ENCODE results near the gene TMEM212. TPM values are rescaled to one million over a fixed set of nuclear protein-coding genes. Genes with fewer than 3 reads are reported as not detected.

The TMEM212 gene
- total RNA-seq, 2 donors from 2014 or later = not detected

DNA sequence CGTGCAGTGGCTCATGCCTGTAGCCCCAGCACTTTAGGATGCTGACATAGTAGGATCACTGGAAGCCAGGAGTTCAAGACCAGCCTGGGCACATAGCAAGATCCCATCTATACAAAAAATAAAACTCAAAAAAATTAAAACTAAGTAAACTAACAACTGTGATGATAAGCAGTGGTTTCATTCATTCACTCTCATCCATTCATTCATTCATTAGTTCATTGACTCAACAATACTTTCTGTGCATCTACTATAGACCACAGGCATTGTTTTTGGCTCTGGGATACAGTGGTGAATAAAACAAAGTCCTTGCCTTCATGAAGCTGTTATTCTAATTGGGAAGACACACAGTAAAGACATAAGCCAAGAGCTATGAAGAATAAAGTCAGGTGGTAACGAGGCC lies 7.5 kb upstream of the TMEM212 start:
- Mint-ChIP-seq H3K27me3 (ENCODE audit: insufficient read depth) (no peaks in the 10 kb centered on the region), H3K9me3 (no peaks in the 10 kb centered on the region), H3K4me3 (no peak overlapping the region), H3K27ac (no peak overlapping the region), H3K36me3 (ENCODE audit: low read depth) (no peaks in the 10 kb centered on the region), H3K4me1 (peaks cover 22% of the 10 kb centered on the region)
- Histone ChIP-seq H3K4me1 (ENCODE audit: control insufficient read depth, insufficient read depth, low read length) (peaks cover 9% of the 10 kb centered on the region), H3K9ac (ENCODE audit: extremely low read depth, low read length, poor library complexity, severe bottlenecking) (no peak overlapping the region), H3K36me3 (ENCODE audit: control insufficient read depth, insufficient read depth, low read length) (no peaks in the 10 kb centered on the region), H3K27me3 (ENCODE audit: control insufficient read depth, insufficient read depth, low read length, poor library complexity, severe bottlenecking) (no peaks in the 10 kb centered on the region), H3K4me3 (ENCODE audit: low read length) (no peak overlapping the region), H3K9me3 (ENCODE audit: control insufficient read depth, low read length) (no peaks in the 10 kb centered on the region), H3K27ac (ENCODE audit: low read depth, low read length) (no peak overlapping the region)
- TF ChIP-seq CTCF (conservative IDR thresholded peaks at IDR 0.05) = no peak
- WGBS, 2 experiments (ENCODE audit: insufficient coverage in 1 of 2, insufficient read length in 1 of 2) = 97 to 100% methylated on average over 1 to 2 of the region's 2 CpGs
- DNase-seq = no peak

DNA sequence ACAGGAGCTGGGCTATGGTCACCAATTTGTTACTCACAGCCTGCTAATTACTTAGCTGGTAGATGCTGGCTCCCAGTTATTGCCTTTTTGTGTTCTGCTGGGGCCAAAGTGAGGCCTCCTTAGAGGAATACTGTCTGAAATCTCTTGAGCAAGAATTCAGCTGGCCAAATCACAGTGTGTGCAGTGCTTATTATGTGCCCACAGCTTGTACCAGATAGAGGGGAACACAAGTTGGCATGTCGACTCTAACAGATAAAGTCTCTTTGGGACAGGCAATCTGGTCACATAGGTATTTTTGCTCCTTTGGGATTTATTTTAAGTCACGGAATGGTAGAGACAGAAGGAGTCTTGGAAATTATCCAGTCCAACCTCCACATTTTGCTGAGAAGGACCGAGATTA lies 6.3 kb upstream of the TMEM212 start:
- Histone ChIP-seq H3K4me3 (ENCODE audit: low read length) (no peak overlapping the region), H3K36me3 (ENCODE audit: control insufficient read depth, insufficient read depth, low read length) (no peaks in the 10 kb centered on the region), H3K9ac (ENCODE audit: extremely low read depth, low read length, poor library complexity, severe bottlenecking) (no peak overlapping the region), H3K4me1 (ENCODE audit: control insufficient read depth, insufficient read depth, low read length) (peaks cover 11% of the 10 kb centered on the region), H3K27ac (ENCODE audit: low read depth, low read length) (no peak overlapping the region), H3K27me3 (ENCODE audit: control insufficient read depth, insufficient read depth, low read length, poor library complexity, severe bottlenecking) (no peaks in the 10 kb centered on the region), H3K9me3 (ENCODE audit: control insufficient read depth, low read length) (no peaks in the 10 kb centered on the region)
- Mint-ChIP-seq H3K36me3 (ENCODE audit: low read depth) (no peaks in the 10 kb centered on the region), H3K4me3 (no peak overlapping the region), H3K9me3 (no peaks in the 10 kb centered on the region), H3K27me3 (ENCODE audit: insufficient read depth) (no peaks in the 10 kb centered on the region), H3K27ac (no peak overlapping the region), H3K4me1 (peaks cover 34% of the 10 kb centered on the region)
- DNase-seq = no peak
- WGBS, 2 experiments (ENCODE audit: insufficient coverage in 1 of 2, insufficient read length in 1 of 2) = 94 to 100% methylated on average over 1 to 3 of the region's 3 CpGs
- no peak for TF ChIP-seq CTCF (conservative IDR thresholded peaks at IDR 0.05)

DNA sequence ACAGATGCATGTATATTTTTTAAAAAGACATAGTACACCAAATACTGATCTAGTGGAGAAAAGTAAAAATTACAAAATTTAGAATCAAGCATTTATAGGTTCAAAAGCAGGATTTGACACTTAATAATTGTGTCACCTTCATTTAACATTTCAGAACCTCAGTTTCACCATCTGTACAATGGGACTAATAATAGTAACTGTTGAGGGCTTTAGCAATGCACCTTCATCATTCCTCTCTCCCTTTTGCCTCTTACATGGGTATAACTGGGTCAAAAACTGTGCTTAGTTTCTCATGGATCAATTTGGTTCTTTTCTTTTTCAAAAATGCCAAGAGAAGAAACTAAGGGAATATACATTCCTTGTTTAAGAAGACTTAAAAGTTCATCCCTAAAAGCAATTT lies 5.5 kb upstream of the TMEM212 start:
- Mint-ChIP-seq H3K4me3 (no peak overlapping the region), H3K27me3 (ENCODE audit: insufficient read depth) (no peaks in the 10 kb centered on the region), H3K4me1 (peaks cover 34% of the 10 kb centered on the region), H3K36me3 (ENCODE audit: low read depth) (no peaks in the 10 kb centered on the region), H3K9me3 (no peaks in the 10 kb centered on the region), H3K27ac (no peak overlapping the region)
- Histone ChIP-seq H3K4me1 (ENCODE audit: control insufficient read depth, insufficient read depth, low read length) (peaks cover 11% of the 10 kb centered on the region), H3K27me3 (ENCODE audit: control insufficient read depth, insufficient read depth, low read length, poor library complexity, severe bottlenecking) (no peaks in the 10 kb centered on the region), H3K4me3 (ENCODE audit: low read length) (no peak overlapping the region), H3K36me3 (ENCODE audit: control insufficient read depth, insufficient read depth, low read length) (no peaks in the 10 kb centered on the region), H3K9ac (ENCODE audit: extremely low read depth, low read length, poor library complexity, severe bottlenecking) (no peak overlapping the region), H3K9me3 (ENCODE audit: control insufficient read depth, low read length) (no peaks in the 10 kb centered on the region), H3K27ac (ENCODE audit: low read depth, low read length) (no peak overlapping the region)
- TF ChIP-seq CTCF (conservative IDR thresholded peaks at IDR 0.05) = no peak
- DNase-seq = no peak

Data from endodermal cell (in vitro differentiated cells).